SK-N-SH (cell line): ENCODE data around the gene NAV1. TPM values are rescaled to one million over a fixed set of nuclear protein-coding genes. Genes with fewer than 3 reads are reported as not detected.
A peak's percentile ranks its signal among the peaks of the same experiment; 100 is the strongest.
"Not testable (repeated sequence)": the region's sequence is repeated elsewhere in the genome, so short reads cannot be mapped to it uniquely, and the experiment has no call there.

ENCODE experiments used
- CTCF ChIA-PET: fragments of 300-600, 350-600 bp; formaldehyde crosslinking; extraction: SDS; loops from one replicate; lab custom pipeline; 2021; lab: Yijun Ruan, JAX
- POLR2A ChIA-PET: fragments of 350-600 bp; sonication (Branson Sonifier 250); formaldehyde crosslinking; extraction: SDS; loops from one replicate; lab custom pipeline; 2020; ENCODE audit warnings: antibody characterized with exemption, inconsistent platforms; lab: Yijun Ruan, JAX
- DNase-seq: peaks from one replicate; pipeline ENCODE4 v3.0.0; 2012
- H2AFZ ChIP-seq: fragments of 200-600 bp; sonication (generic); 2 replicates; pipeline ENCODE4 v1.8.1; 2016; ENCODE audit warnings: antibody characterized with exemption, mild to moderate bottlenecking, low read depth
- H3F3A ChIP-seq: fragments of 200-600 bp; sonication (generic); replicated peaks from 2 replicates; pipeline ENCODE3; 2016; ENCODE audit warnings: antibody characterized with exemption, mild to moderate bottlenecking; ENCODE audit not compliant: insufficient read depth
- H3K27ac ChIP-seq, 2 experiments: fragments of 200-500 bp in 1 of 2; fragments of 200-600 bp in 1 of 2; sonication (Bioruptor generic) in 1 of 2; sonication (generic), shearing (Covaris generic) in 1 of 2; 2 replicates each; pipeline versions ENCODE4 v1.5.1 to v1.6.1; 2014 to 2016; ENCODE audit warnings: low read depth in 2 of 2, inconsistent platforms in 1 of 2, low read length in 1 of 2, mild to moderate bottlenecking in 1 of 2, mixed read lengths in 1 of 2
- H3K27me3 ChIP-seq: fragments of 200-600 bp; sonication (generic), shearing (Covaris generic); 2 replicates; pipeline ENCODE4 v1.6.1; 2016; ENCODE audit warnings: mixed run types; ENCODE audit not compliant: insufficient read depth
- H3K36me3 ChIP-seq, 2 experiments: fragments of 200-500 bp in 1 of 2; fragments of 200-600 bp in 1 of 2; sonication (Bioruptor generic) in 1 of 2; sonication (generic) in 1 of 2; replicated peaks in 1 of 2; 2 replicates each; pipeline versions ENCODE3 to v1.5.1; 2014 to 2016; ENCODE audit warnings: low read length in 1 of 2, mild to moderate bottlenecking in 1 of 2; ENCODE audit not compliant: insufficient read depth in 2 of 2, control insufficient read depth in 1 of 2
- H3K4me1 ChIP-seq, 2 experiments: fragments of 200-500 bp in 1 of 2; fragments of 200-600 bp in 1 of 2; sonication (Bioruptor generic) in 1 of 2; sonication (generic), shearing (Covaris generic) in 1 of 2; 2 replicates each; pipeline versions ENCODE4 v1.5.1 to v1.6.1; 2014 to 2016; ENCODE audit warnings: low read depth in 1 of 2, low read length in 1 of 2, mixed run types in 1 of 2; ENCODE audit not compliant: insufficient read depth in 2 of 2, control insufficient read depth in 1 of 2
- H3K4me2 ChIP-seq: fragments of 200-600 bp; sonication (generic), shearing (Covaris generic); 2 replicates; pipeline ENCODE4 v1.6.1; 2017; ENCODE audit warnings: mixed run types
- H3K4me3 ChIP-seq, 2 experiments: fragments of 200-500 bp in 1 of 2; fragments of 200-600 bp in 1 of 2; sonication (Bioruptor generic) in 1 of 2; sonication (generic), shearing (Covaris generic) in 1 of 2; 2 replicates each; pipeline versions ENCODE4 v1.5.1 to v1.8.1; 2014 to 2016; ENCODE audit warnings: low read depth in 2 of 2, inconsistent platforms in 1 of 2, low read length in 1 of 2, mild to moderate bottlenecking in 1 of 2, mixed read lengths in 1 of 2, moderate library complexity in 1 of 2
- H3K79me2 ChIP-seq: fragments of 200-600 bp; sonication (generic); 2 replicates; pipeline ENCODE4 v1.8.1; 2017; ENCODE audit warnings: mild to moderate bottlenecking; ENCODE audit not compliant: insufficient read depth
- H3K9ac ChIP-seq: fragments of 200-600 bp; sonication (generic); 2 replicates; pipeline ENCODE4 v1.6.1; 2017; ENCODE audit warnings: mixed run types
- H3K9me2 ChIP-seq: fragments of 200-600 bp; sonication (generic); 2 replicates; pipeline ENCODE4 v1.6.1; 2017; ENCODE audit warnings: mixed run types
- H3K9me3 ChIP-seq: fragments of 200-600 bp; sonication (generic); 2 replicates; pipeline ENCODE4 v1.6.1; 2017; ENCODE audit warnings: mixed run types, mild to moderate bottlenecking, moderate library complexity
- H4K20me1 ChIP-seq: fragments of 200-600 bp; sonication (generic); 2 replicates; pipeline ENCODE4 v1.6.1; 2017; ENCODE audit warnings: mild to moderate bottlenecking, mixed run types; ENCODE audit not compliant: insufficient read depth
- CHD2 ChIP-seq: fragments of 150-350 bp; IDR thresholded peaks from 2 replicates; pipeline ENCODE4 v1.6.1; 2018; ENCODE audit warnings: low read length; ENCODE audit not compliant: partially characterized antibody
- ELF1 ChIP-seq: IDR thresholded peaks from 2 replicates; pipeline ENCODE4 v1.4.0; 2012
- EP300 ChIP-seq, 2 experiments: IDR thresholded peaks; 2 replicates each; pipeline versions ENCODE4 v1.4.0 to v1.6.1; 2012; ENCODE audit warnings: borderline replicate concordance in 1 of 2, low read depth in 1 of 2, low read length in 1 of 2
- EZH2phosphoT487 ChIP-seq: fragments of 200-600 bp; sonication (generic); IDR thresholded peaks from 2 replicates; pipeline ENCODE4 v1.6.1; 2017; ENCODE audit warnings: low read depth, mixed run types, mild to moderate bottlenecking, antibody characterized with exemption, moderate library complexity, borderline replicate concordance
- FOSL2 ChIP-seq: IDR thresholded peaks from 2 replicates; pipeline ENCODE4 v1.4.0; 2012; ENCODE audit warnings: low read depth, mild to moderate bottlenecking, moderate library complexity, borderline replicate concordance
- GABPA ChIP-seq: IDR thresholded peaks from 2 replicates; pipeline ENCODE4 v1.4.0; 2012; ENCODE audit warnings: low read depth, mild to moderate bottlenecking
- GATA2 ChIP-seq: sonication (generic); formaldehyde crosslinking; IDR thresholded peaks from 2 replicates; pipeline ENCODE4 v1.5.0; 2020; ENCODE audit warnings: mild to moderate bottlenecking, missing genetic modification reagents
- JUND ChIP-seq: IDR thresholded peaks from 2 replicates; pipeline ENCODE4 v1.4.0; 2012
- RXRA ChIP-seq: IDR thresholded peaks from 2 replicates; pipeline ENCODE4 v1.4.0; 2012; ENCODE audit warnings: low read depth, mild to moderate bottlenecking, borderline replicate concordance
- TAF1 ChIP-seq: IDR thresholded peaks from 2 replicates; pipeline ENCODE4 v1.6.1; 2012; ENCODE audit warnings: low read depth, mild to moderate bottlenecking, low read length, moderate library complexity, borderline replicate concordance
- USF1 ChIP-seq: IDR thresholded peaks from 2 replicates; pipeline ENCODE4 v1.4.0; 2012; ENCODE audit warnings: low read depth, borderline replicate concordance
- YY1 ChIP-seq: IDR thresholded peaks from 2 replicates; pipeline ENCODE4 v1.4.0; 2012; ENCODE audit warnings: low read depth, mild to moderate bottlenecking
- ZBTB33 ChIP-seq: IDR thresholded peaks from 2 replicates; pipeline ENCODE4 v1.4.0; 2012; ENCODE audit warnings: low read depth, borderline replicate concordance
- WGBS: methylation state at CpG from one replicate; pipeline ENCODE4 v1.1.6; 2017; ENCODE audit warnings: low lambda C conversion rate; 5-methylcytosine and 5-hydroxymethylcytosine counted together
- polyA plus RNA-seq, 3 experiments: library from polyadenylated mRNA; depleted of rRNA; stranded (reverse); fragments of >200 nt; gene quantifications; 2 replicates each; pipeline ENCODE4 v1.2.3, GENCODE V29; 2012
- TF ChIP-seq, protein P1 (sequence below): fragments of 150-350 bp; IDR thresholded peaks from 2 replicates; pipeline ENCODE4 v1.6.1; 2016; ENCODE audit warnings: mild to moderate bottlenecking, low read depth, low read length
- TF ChIP-seq, protein P2 (sequence below): IDR thresholded peaks from 2 replicates; pipeline ENCODE4; 2012

Gene NAV1
- polyA plus RNA-seq, 1 of the 3 experiments (the other 2 are of a cell fraction): 16.1 TPM

GRCh38 chr1:201549522-201549921, 10.6 kb downstream of the NAV1 start:
- H3K4me2 ChIP-seq, H3K9me2 ChIP-seq, POLR2A ChIA-PET, H3K4me3 ChIP-seq, DNase-seq, H3K9me3 ChIP-seq, H2AFZ ChIP-seq, H3K9ac ChIP-seq, H3K27me3 ChIP-seq: not testable (repeated sequence)
- WGBS: 94% methylated on average over 5 of the region's 5 CpGs
- CTCF ChIA-PET: interaction anchor here (1.6 to 4.8 kb wide), 3 partner anchors 9 to 244 kb away, joined by 4 to 22 read pairs (median 7); no protein-coding TSS in a partner anchor
- peaks cover 100% of the 10 kb centered on the region for H3K79me2 ChIP-seq
- H4K20me1 ChIP-seq: peaks cover 68% of the 10 kb centered on the region
- H3K4me1 ChIP-seq: peaks cover 32 to 39% of the 10 kb centered on the region in 2 experiments
- H3F3A ChIP-seq: peaks cover 41% of the 10 kb centered on the region
- H3K36me3 ChIP-seq: peaks cover 0 to 13% of the 10 kb centered on the region in 2 experiments
- H3K27ac ChIP-seq: peak overlapping the region in 1 of 2 experiments; percentile 30; a peak in 1 of 4 replicates

DNA sequence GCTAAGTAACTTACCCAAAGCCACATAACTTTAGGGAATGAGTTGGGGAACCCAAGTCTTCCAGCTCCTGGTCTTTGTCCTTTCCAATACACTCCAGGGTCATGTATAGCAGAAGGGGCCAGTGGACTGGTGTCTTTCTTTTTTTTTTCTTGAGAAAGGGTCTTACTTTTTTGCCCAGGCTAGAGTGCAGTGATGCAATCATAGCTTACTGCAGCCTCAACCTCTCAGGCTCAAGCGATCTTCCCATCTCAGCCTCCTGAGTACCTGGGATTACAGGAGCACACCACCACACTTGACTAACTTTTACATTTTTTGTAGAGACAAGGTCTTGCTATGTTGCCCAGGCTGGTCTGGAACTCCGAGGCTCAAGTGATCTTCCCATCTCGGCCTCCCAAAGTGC, 12.2 kb downstream of the NAV1 start:
- Histone ChIP-seq H3K4me3 (no peak overlapping the region), H3F3A (peaks cover 44% of the 10 kb centered on the region), H3K4me1 (peaks cover 31 to 46% of the 10 kb centered on the region in 2 experiments), H4K20me1 (peaks cover 61% of the 10 kb centered on the region), H3K27me3 (no peaks in the 10 kb centered on the region), H3K9me2 (no peaks in the 10 kb centered on the region), H3K36me3 (peaks cover 0 to 8% of the 10 kb centered on the region in 2 experiments), H3K79me2 (peaks cover 100% of the 10 kb centered on the region), H3K27ac (peak overlapping the region in 1 of 2 experiments; percentile 95; a peak in 2 of 4 replicates), H3K9ac (peak overlapping the region; percentile 47; the same call in 1 of the 2 replicates), H2AFZ (no peak overlapping the region), H3K4me2 (peak overlapping the region; percentile 56; the same call in 1 of the 2 replicates), H3K9me3 (no peaks in the 10 kb centered on the region)
- WGBS: 94% methylated on average over 3 of the region's 3 CpGs
- no peak for DNase-seq
- TF ChIP-seq RXRA (no peak), ZBTB33 (no peak), GATA2 (CRISPR knock-in tag) (no peak), FOSL2 (no peak), EZH2phosphoT487 (no peak), CHD2 (no peak), YY1 (no peak), GABPA (no peak), USF1 (no peak), TAF1 (no peak), ELF1 (no peak), EP300 (IDR thresholded peaks at IDR 0.05; ENCODE audit: borderline replicate concordance in 1 of 2, low read depth in 1 of 2, low read length in 1 of 2) (no peak), JUND (no peak)
- TF ChIP-seq, protein P1, sequence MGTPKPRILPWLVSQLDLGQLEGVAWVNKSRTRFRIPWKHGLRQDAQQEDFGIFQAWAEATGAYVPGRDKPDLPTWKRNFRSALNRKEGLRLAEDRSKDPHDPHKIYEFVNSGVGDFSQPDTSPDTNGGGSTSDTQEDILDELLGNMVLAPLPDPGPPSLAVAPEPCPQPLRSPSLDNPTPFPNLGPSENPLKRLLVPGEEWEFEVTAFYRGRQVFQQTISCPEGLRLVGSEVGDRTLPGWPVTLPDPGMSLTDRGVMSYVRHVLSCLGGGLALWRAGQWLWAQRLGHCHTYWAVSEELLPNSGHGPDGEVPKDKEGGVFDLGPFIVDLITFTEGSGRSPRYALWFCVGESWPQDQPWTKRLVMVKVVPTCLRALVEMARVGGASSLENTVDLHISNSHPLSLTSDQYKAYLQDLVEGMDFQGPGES: no peak
- TF ChIP-seq, protein P2, sequence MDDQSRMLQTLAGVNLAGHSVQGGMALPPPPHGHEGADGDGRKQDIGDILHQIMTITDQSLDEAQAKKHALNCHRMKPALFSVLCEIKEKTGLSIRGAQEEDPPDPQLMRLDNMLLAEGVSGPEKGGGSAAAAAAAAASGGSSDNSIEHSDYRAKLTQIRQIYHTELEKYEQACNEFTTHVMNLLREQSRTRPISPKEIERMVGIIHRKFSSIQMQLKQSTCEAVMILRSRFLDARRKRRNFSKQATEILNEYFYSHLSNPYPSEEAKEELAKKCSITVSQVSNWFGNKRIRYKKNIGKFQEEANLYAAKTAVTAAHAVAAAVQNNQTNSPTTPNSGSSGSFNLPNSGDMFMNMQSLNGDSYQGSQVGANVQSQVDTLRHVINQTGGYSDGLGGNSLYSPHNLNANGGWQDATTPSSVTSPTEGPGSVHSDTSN: no peak
- ChIA-PET POLR2A (interaction anchor here (0.6 kb wide), 1 partner anchor 551 kb away, joined by 3 read pairs; no protein-coding TSS in a partner anchor), CTCF (interaction anchor here (0.8 to 4.8 kb wide), 11 partner anchors 9 to 277 kb away, joined by 3 to 22 read pairs (median 6); no protein-coding TSS in a partner anchor)
